ENCODE results near the gene ALPP.

- TF ChIP-seq CTCF (IDR thresholded peaks at IDR 0.05; ENCODE audit: poor library complexity, severe bottlenecking), result no peak
- no peak for TF ChIP-seq EZH2 (IDR thresholded peaks at IDR 0.05; ENCODE audit: borderline replicate concordance, insufficient read depth, low read length, poor library complexity, severe bottlenecking)
- no peak for TF ChIP-seq POLR2AphosphoS5 (IDR thresholded peaks at IDR 0.05)
- no peak for TF ChIP-seq TAF1 (IDR thresholded peaks at IDR 0.05; ENCODE audit: low read depth)
These were observed 40.1 kb downstream of the ALPP start for GRCh38 chr2:232418466-232419244.

All from neural cell (in vitro differentiated cells).